ENCODE data around the gene C4BPB.

GRCh38 chr1:207050480-207051190 is 38.0 kb upstream of the C4BPB start:
- TF ChIP-seq REST (IDR thresholded peaks at IDR 0.05; ENCODE audit: low read depth) (no peak), TAF1 (IDR thresholded peaks at IDR 0.05; ENCODE audit: low read depth) (peak; percentile 65), NFIC (IDR thresholded peaks at IDR 0.05) (no peak), EP300 (IDR thresholded peaks at IDR 0.05; ENCODE audit: borderline replicate concordance) (no peak), FOXM1 (IDR thresholded peaks at IDR 0.05; ENCODE audit: borderline replicate concordance, low read depth) (no peak), TCF12 (IDR thresholded peaks at IDR 0.05; ENCODE audit: low read depth) (no peak), MAX (IDR thresholded peaks at IDR 0.05) (no peak), CEBPB (IDR thresholded peaks at IDR 0.05) (no peak), YY1 (IDR thresholded peaks at IDR 0.05; ENCODE audit: low read depth) (peak; percentile 89), EGR1 (IDR thresholded peaks at IDR 0.05) (no peak), USF1 (IDR thresholded peaks at IDR 0.05) (no peak), RAD21 (IDR thresholded peaks at IDR 0.05; ENCODE audit: low read depth) (no peak), ZBTB7A (IDR thresholded peaks at IDR 0.05; ENCODE audit: low read depth) (no peak), TEAD4 (IDR thresholded peaks at IDR 0.05) (no peak)
